AG08395 (cell line): ENCODE data around the gene AP5S1.
"Not testable (repeated sequence)": the region's sequence is repeated elsewhere in the genome, so short reads cannot be mapped to it uniquely, and the experiment has no call there.

Experiments used
- DNase-seq: peaks from one replicate; pipeline ENCODE4 v3.0.0; 2012; ENCODE audit warnings: mixed read lengths, low spot score

The AP5S1 gene

GRCh38 chr20:3789201-3789600 is 31.1 kb upstream of the AP5S1 start:
- not testable (repeated sequence) for DNase-seq

DNA sequence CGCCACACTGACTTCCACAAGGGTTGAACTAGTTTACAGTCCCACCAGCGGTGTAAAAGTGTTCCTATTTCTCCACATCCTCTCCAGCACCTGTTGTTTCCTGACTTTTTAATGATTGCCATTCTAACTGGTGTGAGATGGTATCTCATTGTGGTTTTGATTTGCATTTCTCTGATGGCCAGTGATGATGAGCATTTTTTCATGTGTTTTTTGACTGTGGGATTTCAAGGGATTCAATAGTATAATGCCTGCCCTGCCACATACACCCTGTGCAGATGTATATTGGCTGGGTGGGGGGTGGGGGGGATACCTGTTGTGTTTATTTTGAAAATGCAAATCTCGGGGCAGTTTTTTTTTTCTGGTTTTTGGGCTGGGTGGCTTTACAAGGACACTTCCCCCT is 26.2 kb upstream of the AP5S1 start:
- not testable (repeated sequence) for DNase-seq

DNA sequence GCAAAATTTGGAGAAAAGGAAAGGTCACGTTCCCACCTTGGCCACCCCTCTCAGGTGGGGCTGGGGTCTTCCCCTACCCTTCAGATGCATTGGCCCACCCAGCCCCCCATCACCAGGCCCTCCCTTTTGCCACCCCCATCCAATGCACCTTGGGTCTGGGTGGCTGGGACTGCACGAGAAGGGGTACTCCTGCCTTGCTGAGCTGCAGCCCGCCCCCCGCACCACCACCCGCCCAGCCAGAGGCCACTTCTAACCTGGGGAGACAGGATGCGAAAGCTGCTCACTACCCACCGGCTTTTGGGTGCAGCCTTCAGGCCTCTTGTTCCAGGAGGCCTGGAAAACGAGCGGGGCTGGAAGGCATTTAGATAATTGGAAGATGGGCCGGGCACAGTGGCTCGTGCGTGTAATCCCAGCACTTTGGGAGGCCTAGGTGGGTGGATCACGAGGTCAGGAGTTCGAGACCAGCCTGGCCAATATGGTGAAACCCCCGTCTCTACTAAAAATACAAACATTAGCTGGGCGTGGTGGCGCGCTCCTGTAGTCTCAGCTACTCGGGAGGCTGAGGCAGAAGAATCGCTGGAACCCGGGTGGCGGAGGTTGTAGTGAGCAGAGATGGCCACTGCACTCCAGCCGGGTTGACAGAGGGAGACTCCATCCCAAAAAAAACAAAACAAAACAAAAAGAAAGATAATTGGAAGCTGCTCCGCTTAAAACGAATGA is 25.5 kb upstream of the AP5S1 start:
- DNase-seq = no peak

GRCh38 chr20:3795511-3796468 is 24.6 kb upstream of the AP5S1 start, which contains the start of gene CDC25B:
Gene CDC25B (plus strand): TSS chr20:3796310. CDS start chr20:3796532, 222 bp downstream.
- DNase-seq = peak; percentile 95

GRCh38 chr20:3796477-3797225 is 23.7 kb upstream of the AP5S1 start:
- no peak for DNase-seq

- DNase-seq = no peak
Measured at GRCh38 chr20:3797226-3797545, 23.2 kb upstream of the AP5S1 start.

DNA sequence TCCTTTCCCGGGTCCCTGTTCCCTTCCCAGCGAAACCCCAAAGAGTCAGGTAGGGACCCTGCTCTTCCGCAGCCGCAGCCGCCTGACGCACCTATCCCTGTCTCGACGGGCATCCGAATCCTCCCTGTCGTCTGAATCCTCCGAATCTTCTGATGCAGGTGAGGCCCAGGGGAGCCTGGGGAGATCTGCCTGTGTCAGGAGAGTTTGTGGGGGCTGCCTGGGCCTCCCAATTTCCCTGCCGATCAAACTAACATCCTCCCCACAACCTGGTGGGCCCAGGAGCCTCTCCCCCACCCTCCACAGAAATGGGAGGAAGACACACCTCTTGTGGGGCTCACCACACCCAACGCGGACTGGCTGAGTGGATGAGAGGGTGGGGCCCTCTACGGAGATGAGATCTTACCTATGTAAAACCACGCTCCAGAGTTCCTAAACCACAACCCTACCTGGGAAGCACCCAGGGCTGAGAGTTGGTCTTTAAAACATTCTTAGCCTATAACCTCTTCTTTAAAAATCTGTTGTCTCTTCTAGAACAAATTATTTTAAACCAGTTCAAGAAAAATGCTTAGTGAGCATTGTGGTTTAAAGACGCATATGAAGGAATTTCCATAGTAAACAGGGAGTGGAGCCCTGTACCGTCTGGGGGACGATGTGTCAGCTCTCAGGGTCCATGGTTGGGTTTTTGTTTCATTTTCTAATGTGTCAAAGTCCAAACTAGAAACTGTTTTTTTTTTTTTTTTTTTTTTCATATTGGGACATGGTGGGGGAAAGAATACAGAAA is 22.6 kb upstream of the AP5S1 start:
- DNase-seq = peak; percentile 28

- no peak for DNase-seq
Measured at GRCh38 chr20:3798373-3798768, 22.0 kb upstream of the AP5S1 start.

GRCh38 chr20:3798908-3799248 is 21.5 kb upstream of the AP5S1 start:
- DNase-seq = no peak

DNA sequence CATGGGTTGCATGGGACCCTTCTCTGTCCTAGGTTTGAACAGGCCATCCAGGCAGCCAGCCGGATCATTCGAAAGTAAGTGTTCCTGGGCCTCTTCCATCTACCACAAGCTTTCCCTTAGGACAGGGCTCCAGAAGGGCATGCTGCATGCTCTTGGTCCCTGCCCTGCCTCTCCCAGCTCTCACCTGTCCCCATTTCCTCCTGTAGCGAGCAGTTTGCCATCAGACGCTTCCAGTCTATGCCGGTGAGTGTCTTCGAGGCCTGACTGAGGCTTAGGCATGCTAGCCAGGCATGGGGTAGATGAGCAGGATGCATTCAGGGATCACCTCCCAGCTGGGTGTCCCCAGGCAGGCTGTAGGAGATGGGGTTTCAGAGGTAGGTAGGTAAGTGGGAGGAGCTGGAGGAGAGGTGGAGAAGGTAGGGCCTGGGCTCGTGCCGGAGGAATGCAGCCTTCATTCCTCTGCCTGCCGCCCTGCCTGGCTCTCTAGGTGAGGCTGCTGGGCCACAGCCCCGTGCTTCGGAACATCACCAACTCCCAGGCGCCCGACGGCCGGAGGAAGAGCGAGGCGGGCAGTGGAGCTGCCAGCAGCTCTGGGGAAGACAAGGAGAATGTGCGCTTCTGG is 20.0 kb upstream of the AP5S1 start:
- DNase-seq = no peak

- DNase-seq = no peak
Measured at GRCh38 chr20:3800878-3801260, 19.5 kb upstream of the AP5S1 start.

- DNase-seq = no peak
Measured at GRCh38 chr20:3801299-3801698, 19.0 kb upstream of the AP5S1 start.

DNA sequence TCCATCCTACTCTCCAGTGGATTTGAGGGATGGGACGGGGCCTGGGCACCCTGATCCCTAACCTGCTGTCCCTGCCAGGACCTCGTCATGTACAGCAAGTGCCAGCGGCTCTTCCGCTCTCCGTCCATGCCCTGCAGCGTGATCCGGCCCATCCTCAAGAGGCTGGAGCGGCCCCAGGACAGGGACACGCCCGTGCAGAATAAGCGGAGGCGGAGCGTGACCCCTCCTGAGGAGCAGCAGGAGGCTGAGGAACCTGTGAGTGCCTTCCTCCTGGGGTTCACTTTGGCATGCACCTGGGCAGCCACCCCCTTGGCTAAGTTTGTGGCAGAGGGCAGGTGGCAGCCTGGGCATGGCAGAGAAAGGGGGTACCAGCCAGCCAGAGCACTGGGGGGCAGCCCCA is 18.5 kb upstream of the AP5S1 start:
- DNase-seq = no peak

GRCh38 chr20:3802524-3803239 is 17.7 kb upstream of the AP5S1 start:
- no peak for DNase-seq

DNA sequence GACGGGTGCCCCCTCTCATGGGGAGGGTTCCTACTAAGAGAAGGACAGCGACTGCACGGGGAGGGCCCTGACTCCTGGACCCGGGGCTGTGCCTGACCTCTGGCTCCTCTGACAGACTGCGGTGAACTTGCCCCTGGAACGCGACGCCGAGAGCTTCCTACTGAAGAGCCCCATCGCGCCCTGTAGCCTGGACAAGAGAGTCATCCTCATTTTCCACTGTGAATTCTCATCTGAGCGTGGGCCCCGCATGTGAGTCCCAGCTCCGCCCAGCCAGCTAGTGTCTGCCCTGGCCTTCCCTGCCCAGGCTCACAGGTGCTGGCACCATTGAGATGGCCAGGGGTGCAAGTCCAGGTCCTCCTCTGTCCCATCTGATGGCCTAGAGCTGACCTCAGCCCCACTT is 17.1 kb upstream of the AP5S1 start:
- no peak for DNase-seq

DNA sequence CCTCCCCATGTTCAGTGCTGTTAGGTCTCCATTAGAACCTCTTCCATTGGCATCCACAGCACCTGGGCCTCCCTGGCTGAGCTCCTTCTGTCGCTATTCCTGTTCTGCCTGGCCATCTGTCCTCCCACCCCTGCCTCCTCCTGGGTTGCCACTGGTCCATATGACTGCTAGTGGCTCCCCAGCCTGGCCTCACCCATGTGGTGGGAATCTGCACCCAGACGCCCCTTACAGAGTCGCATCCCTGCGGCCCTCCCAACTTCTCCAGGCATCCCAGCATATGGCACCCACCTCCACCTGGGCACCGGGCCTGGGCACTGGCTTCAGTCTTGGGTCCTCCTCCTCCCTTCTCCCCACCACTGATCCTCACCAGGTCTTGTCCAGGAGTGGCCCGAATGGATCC is 16.5 kb upstream of the AP5S1 start:
- DNase-seq = no peak

GRCh38 chr20:3804254-3804751 is 16.0 kb upstream of the AP5S1 start:
- DNase-seq = no peak

DNA sequence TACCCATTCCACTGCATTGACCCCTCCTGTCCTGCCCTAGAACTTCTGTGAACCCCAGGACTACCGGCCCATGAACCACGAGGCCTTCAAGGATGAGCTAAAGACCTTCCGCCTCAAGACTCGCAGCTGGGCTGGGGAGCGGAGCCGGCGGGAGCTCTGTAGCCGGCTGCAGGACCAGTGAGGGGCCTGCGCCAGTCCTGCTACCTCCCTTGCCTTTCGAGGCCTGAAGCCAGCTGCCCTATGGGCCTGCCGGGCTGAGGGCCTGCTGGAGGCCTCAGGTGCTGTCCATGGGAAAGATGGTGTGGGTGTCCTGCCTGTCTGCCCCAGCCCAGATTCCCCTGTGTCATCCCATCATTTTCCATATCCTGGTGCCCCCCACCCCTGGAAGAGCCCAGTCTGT is 15.6 kb upstream of the AP5S1 start:
- no peak for DNase-seq

- DNase-seq = no peak
Measured at GRCh38 chr20:3808544-3808943, 11.8 kb upstream of the AP5S1 start.

DNA sequence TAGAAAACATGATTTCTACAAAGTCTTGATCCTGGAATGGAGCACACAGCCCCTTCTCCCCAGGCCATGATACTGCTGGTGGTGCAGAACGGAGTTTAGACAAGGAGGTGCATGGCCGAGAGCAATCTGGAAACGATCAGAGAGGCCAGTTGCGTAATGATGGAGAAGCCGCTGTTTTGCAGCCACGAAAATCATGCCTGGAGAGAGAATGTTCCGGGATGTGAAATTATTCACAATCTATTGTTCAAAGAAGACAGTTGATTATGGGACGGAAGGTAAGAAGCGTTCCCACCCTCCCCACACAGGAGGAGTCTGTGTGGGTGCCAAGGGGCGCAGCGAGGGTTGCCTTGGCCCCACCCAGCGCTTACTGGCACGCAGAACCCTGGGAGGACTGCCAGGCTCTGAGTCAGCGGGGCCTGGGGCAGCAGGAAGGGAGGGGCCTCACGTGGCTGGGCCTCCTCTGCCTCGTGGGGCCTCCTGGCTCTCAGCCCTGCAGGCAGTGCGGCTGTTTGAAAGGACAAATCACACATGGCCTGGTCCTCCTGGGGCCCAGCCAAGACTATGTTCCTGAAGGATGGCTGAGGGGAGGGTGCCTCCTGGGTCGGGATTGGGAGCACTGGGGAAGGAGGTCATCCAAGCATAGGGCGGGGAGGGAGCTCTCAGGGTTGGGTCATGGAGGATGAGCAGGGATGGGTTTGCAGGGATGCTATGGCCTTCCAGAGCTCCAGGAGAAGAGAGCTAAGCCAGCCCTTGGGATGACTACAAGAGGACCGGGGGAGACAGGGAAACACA is 8.7 kb upstream of the AP5S1 start:
- DNase-seq = peak; percentile 98
